GM19023 (cell line): ENCODE data around the gene KCNA3.
A peak's percentile ranks its signal among the peaks of the same experiment; 100 is the strongest.

Experiments
- ATAC-seq: cut with Tn5 transposase; IDR thresholded peaks from one replicate; pipeline ENCODE4 v1.9.1; 2021; ENCODE audit warnings: mild to moderate bottlenecking, moderate library complexity; ENCODE audit not compliant: unreplicated experiment

The KCNA3 gene

GRCh38 chr1:110674337-110675059 is at the start of gene KCNA3:
Gene KCNA3, minus strand, starts transcription at chr1:110674940. Its CDS starts 131 bp downstream, at chr1:110674809.
- peak; percentile 46 for ATAC-seq

- no peak for ATAC-seq
These were observed 48.1 kb upstream of the KCNA3 start for GRCh38 chr1:110722807-110723206.

DNA sequence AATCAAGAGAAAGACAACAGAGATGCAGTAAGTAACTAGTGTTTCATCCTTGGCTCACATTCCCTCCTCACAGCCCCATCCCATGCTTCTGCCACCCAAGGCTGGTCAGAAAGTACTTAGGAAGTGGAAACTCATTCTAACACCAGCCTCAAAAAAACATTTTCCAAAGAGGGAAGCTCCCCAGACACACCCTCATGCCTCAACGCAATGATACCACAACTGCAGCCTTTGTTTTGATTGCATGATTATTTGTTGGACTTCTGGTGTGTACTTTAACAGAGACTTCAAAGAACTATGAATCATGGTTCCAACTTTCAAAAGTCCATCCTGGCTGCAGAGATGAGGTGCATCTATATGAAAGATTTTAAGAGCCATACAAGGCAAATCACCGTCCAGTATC is 45.2 kb upstream of the KCNA3 start:
- no peak for ATAC-seq

DNA sequence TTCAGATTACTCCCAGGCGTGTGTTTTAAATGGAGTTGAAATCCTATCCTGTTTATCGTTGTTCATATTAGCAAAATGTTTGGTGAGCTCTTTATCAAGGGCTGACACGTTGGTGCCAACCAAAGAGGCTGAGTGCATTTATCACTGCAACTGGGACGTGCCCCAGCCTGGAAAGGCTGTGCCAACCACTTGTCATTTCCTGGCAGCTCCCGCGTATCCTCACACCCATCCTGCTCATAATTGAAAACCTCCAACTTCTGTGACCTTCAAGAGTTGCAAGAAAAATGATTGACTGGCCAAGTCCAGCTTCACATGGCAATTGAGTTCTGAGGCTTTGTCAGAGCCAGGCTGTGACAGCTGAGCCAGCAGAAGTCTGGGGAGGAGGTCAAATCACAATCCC is 43.7 kb upstream of the KCNA3 start:
- ATAC-seq, result no peak

- no peak for ATAC-seq
These were observed 42.4 kb upstream of the KCNA3 start for GRCh38 chr1:110717179-110717578.

DNA sequence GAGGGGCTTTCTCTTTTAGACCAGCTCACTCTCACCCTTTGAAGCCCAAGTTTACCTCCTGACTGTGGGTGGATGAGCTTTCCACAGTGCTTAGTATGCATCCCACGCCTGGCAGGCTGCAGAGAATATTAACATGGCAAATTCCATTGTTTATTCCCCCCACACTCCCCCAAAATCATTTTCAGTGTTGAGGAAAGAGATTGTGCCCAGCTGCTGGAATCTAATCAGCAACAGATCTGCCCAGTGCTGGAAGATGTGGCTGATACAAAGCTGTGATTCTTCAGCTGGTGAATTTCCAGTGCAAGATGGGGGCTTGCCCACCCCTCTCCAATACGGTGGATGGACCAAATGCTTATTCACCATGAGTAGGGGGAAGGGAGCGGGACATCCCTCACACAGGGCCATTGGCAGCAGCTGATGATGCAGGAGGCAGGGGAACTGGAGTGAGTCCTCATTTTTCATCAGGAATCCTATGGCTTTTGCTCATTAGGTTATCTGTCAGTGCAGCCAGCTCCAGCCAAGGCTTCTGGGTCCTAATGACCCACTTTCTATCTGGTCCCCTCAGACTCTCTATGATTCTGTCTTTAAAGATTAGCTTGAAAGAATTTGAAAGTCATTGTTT is 39.7 kb upstream of the KCNA3 start:
- no peak for ATAC-seq

GRCh38 chr1:110713221-110713620 is 38.5 kb upstream of the KCNA3 start:
- ATAC-seq, result no peak

DNA sequence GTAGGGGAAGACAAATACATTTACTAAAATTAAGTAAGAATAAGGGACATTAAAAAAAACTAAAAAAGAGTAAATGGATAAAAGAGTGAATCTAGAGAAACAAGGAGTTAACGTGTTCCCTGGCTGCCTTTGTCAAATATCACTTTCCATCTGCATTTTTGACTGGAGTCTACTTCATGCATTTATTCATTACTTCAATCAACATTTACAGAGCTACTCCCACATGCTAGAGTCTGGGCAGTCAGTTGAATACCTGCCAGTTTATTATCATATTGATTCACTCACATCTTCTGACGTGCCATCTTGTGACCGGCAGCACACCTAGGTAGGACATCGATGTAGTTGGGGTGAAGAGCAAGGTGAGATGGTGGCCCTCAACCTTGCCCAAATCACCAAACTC is 35.6 kb upstream of the KCNA3 start:
- ATAC-seq, result no peak

DNA sequence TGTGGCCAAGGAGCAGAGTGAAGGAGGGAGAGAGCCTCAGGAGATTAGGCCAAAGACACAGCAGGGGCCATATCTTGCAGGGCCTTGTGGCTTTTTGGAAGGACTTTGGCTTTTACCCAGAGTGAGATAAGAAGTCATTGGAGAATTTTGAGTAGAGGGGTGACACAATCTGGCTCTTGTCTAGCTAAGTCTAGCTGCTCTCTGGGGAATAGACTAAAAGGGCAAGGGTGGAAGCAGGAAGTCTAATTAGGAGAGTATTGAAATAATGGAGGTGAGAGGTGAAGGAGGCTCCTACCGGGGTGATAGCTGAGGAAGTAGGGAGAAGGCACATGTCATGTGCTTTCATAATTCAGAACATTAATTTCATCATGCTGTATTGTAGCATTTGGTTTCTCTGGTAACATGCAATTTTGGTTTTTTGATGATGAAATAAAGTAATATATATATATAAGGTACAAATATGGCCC is 34.3 kb upstream of the KCNA3 start:
- no peak for ATAC-seq

DNA sequence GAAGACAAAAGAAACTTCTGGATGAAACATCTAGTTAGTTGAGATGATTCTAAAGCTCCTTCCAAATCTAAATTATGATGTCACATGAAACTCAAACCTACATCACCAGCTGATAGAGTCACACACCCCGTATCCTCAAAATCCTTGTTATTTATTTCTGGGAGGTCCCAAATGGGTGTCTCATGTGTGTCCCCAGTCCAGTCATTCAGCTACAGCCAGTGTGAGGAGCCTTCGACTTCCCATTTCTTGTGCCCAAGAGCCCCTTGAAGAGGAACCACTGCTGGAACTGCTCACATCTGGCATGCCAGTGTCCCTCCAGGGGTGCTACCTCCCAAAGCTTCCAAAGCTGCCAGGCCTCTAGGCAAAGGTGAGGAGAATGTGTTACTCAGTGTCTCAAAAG is 32.5 kb upstream of the KCNA3 start:
- no peak for ATAC-seq

DNA sequence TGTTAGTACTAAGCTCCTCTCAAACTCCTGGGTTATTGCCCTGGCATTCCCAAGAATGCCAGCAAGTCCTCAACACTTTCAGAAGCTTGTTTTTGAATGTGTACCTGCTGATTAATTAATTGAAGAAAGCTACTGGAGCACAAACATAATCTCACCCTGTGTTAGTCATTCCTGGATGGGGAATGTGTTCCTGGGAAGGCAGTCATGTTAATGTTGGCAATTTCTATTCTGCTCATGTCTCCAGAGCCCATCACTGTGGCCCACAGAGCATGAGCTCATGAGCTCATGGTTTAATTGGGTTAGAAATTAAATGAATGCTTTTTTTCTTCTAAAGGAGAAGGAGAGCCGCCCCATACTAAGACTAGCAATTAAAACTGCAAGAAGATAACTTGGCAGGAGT is 31.9 kb upstream of the KCNA3 start:
- no peak for ATAC-seq

DNA sequence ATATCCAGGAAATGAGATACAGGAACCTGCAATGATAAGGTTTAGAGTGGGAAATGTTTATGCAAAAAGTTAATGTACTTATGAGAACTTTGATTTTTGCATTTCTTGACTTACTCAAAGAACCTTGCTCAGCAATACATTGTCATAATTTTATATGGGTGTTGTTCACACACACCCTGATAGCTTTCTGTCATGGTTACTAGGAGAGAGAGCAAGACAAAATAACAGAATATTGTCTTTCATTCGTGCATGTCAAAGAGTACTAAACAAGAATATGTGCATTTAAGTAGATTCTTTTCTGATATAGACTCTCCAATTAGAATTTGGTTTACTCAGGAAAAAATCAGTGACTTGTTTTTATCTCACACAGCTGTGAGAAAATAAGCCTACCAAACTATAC is 27.5 kb upstream of the KCNA3 start:
- no peak for ATAC-seq

GRCh38 chr1:110700767-110701166 is 26.0 kb upstream of the KCNA3 start:
- ATAC-seq, result no peak

DNA sequence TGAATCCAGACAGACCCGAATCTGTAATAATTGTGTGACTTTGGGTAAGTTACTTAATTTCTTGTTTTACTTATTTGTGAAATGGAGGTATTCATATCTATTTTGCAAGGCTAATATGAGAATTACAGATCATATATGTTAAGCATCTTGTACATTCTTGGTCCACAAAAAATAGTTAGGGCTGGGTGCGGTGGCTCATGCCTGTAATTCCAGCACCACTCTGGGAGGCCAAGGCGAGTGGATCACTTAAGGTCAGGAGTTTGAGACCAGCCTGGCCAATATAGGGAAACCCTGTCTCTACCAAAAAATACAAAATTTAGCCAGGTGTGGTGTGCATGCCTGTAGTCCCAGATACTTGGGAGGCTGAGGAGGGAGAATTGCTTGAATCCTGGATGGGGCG is 22.9 kb upstream of the KCNA3 start:
- ATAC-seq, result no peak

DNA sequence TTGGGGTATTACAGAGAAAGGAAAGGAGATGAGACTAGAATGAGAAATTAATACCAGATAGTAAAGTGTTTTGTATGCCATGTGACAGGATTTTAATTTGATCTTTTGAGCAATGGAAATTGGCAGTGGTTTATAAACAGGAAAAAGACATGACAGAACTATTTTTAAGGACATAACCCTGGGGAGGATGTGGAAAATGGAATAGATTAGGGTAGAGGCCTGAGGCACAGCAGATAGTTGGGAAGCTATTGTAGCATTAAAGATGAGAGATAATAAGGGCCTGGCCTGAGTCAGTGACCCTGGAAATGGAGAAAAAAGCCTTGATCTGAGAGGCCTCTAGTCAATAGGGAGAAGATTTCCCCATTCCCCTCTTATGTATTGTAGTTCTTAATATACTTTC is 22.1 kb upstream of the KCNA3 start:
- no peak for ATAC-seq

- no peak for ATAC-seq
These were observed 16.1 kb upstream of the KCNA3 start for GRCh38 chr1:110690709-110691365.

DNA sequence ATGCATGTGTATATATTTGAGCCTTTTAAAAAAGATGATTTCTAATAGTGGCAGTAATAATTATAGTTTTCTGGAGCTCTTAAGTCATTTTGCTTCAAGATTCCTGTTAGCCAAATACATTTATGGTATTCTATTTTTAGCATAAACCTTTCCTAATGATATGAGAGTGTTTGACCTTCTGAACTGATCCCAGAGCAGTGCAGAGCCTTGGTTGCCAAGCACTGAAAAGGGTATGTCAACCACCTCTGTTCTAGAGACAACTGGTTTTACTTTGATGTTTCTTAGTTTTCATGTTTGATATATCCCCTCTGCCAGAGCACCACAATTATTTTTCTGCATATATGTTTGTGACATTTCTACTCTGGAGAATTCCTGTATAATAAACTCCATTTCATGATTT is 15.1 kb upstream of the KCNA3 start:
- no peak for ATAC-seq

- ATAC-seq, result no peak
These were observed 13.8 kb upstream of the KCNA3 start for GRCh38 chr1:110688514-110688913.

- ATAC-seq, result no peak
These were observed 12.5 kb upstream of the KCNA3 start for GRCh38 chr1:110687250-110687649.

DNA sequence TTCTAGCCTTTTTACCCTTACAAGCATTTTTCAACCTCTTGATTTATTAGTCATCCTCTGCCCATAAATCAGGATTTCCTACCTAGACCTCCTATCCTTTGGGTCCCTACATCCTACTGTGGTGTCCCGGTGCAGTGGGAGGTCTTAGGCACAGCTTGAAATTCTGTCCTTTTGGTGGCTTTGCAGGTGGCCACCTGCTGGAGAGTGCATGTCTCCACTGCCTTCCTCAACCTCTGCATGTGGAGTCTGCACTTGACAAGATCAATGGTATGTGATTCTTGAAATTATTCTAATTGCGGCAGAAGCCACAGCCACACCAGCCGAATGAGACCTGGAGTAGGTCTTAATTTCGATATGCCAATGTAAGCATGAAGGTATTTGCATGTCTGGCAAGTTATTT is 11.4 kb upstream of the KCNA3 start:
- ATAC-seq, result no peak

DNA sequence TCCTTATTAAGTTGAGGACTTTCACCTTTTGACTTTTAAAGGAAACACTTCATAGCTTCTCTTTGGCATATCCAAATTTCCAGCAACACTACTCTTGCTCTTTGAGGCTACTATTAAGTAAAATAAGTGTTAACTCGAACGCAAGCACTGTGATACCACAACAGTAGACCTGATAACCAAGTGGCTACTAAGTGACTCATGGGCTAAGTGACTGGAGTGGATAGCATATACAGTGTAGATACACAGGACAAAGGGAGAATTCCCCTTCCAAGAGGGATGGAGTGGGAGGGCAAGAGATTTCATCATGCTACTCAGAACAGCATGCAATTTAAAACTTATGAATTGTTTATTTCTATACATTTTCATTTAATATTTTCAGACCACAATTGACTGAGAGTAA is 9.8 kb upstream of the KCNA3 start:
- ATAC-seq, result no peak

DNA sequence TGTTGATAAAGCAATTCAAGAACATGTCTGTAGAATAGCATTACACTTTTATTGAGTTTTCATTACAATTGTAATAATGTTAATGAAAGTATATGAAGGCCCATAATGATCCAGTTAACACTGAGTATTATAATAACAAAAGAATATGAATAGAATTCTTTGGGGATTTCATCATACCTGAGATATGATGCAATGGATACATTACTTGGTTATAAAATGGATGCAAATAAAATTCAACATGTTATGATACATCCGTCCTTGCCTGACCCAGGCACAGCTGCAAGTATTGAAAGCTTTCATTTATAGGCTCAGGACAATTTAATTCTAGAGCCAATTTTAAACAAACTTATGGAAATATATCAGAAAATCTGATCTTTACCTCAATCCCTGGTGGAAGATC is 8.2 kb upstream of the KCNA3 start:
- no peak for ATAC-seq
